ENCODE results near the gene ZNF563. TPM values are rescaled to one million over a fixed set of nuclear protein-coding genes. Genes with fewer than 3 reads are reported as not detected.

Gene ZNF563
- total and polyA plus RNA-seq, 2 of the 8 experiments (the other 6 are each of a cell fraction or from before 2014, with no cell fraction given) = 0.91 to 2.3 TPM

DNA sequence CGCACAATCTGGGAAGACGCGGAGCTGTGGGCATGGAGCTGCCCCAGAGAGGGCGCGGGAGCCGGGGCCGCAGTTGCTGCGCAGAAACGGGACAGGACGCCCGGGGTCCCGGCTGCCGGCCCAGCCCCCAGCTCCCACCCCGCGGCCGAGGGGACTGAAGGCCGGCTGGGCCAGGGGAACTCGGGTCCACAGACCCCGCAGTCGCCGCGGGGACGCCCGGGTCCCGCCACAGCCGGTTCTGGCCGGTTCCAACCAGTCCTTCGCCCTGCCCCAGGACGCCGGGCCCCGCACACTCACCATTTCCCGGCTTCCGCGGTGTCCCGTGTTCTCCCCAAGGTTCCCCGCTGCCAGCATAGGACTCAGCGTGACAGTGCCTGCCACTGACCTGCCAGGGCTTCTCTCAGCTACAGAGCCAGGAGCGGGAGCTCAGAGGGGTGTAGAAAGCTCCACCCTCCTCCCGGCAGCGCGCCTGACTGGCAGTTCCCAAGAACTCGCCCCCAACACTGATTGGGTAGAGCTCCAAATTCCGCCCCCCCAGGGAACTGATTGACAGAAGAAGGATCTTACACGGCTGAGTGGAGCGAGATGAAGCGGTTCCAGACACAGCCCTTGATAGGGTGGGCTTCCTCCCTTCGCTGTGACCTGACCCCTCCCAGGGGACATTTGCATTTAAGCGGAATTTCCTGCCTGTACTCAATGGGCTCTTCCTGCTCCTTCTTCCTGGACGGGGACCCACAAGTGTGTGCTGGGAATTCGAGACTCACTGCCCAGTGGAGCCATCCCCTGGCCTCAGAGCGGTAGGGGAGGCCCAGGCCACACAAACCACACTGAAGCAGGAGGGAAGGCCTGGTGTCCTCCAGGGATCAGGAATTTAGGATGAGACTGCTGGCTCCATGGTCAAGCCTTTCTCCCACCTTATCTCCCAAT is 32.1 kb upstream of the ZNF563 start, which contains the start of gene ZNF442 (continued):
- 0 out of 4 replicates have a peak, but pooled peaks have one; percentile 11 to 31 for TF ChIP-seq SIN3A (conservative IDR thresholded peaks at IDR 0.05 in 1 of 2, IDR thresholded peaks at IDR 0.05 in 1 of 2; ENCODE audit: low read depth in 1 of 2, low read length in 2 of 2)
- TF ChIP-seq ZNF274 (IDR thresholded peaks at IDR 0.05; ENCODE audit: borderline replicate concordance, extremely low read depth, low read length) = no peak
- TF ChIP-seq NRF1 (IDR thresholded peaks at IDR 0.05; ENCODE audit: low read depth, low read length) = no peak
- TF ChIP-seq EZH2 (IDR thresholded peaks at IDR 0.05; ENCODE audit: low read depth, low read length, severe bottlenecking) = no peak
- no peak for TF ChIP-seq JUN (IDR thresholded peaks at IDR 0.05; ENCODE audit: low read depth, low read length)
- peak; percentile 3 for TF ChIP-seq NANOG (IDR thresholded peaks at IDR 0.05; ENCODE audit: insufficient read depth, low read depth, low read length, poor library complexity, severe bottlenecking)
- no peak for TF ChIP-seq FOSL1 (IDR thresholded peaks at IDR 0.05; ENCODE audit: insufficient read depth, low read depth, low read length)
- no peak for TF ChIP-seq CEBPB (IDR thresholded peaks at IDR 0.05; ENCODE audit: low read depth, low read length)
- peak; percentile 20; the same call in 1 of the 2 replicates for TF ChIP-seq SP2 (IDR thresholded peaks at IDR 0.05; ENCODE audit: low read length)
- TF ChIP-seq, protein P1, sequence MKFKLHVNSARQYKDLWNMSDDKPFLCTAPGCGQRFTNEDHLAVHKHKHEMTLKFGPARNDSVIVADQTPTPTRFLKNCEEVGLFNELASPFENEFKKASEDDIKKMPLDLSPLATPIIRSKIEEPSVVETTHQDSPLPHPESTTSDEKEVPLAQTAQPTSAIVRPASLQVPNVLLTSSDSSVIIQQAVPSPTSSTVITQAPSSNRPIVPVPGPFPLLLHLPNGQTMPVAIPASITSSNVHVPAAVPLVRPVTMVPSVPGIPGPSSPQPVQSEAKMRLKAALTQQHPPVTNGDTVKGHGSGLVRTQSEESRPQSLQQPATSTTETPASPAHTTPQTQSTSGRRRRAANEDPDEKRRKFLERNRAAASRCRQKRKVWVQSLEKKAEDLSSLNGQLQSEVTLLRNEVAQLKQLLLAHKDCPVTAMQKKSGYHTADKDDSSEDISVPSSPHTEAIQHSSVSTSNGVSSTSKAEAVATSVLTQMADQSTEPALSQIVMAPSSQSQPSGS (IDR thresholded peaks at IDR 0.05; ENCODE audit: low read length) = no peak
- no peak for TF ChIP-seq SUZ12 (IDR thresholded peaks at IDR 0.05; ENCODE audit: low read length)
- TF ChIP-seq TCF12 (IDR thresholded peaks at IDR 0.05; ENCODE audit: low read depth, low read length) = no peak
- TF ChIP-seq BRCA1 (IDR thresholded peaks at IDR 0.05; ENCODE audit: low read depth, low read length) = no peak
- TF ChIP-seq TBP (IDR thresholded peaks at IDR 0.05; ENCODE audit: low read depth, low read length) = peak; percentile 52
- TF ChIP-seq, protein P2, sequence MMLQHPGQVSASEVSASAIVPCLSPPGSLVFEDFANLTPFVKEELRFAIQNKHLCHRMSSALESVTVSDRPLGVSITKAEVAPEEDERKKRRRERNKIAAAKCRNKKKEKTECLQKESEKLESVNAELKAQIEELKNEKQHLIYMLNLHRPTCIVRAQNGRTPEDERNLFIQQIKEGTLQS (IDR thresholded peaks at IDR 0.05; ENCODE audit: insufficient read depth, low read depth, low read length) = no peak
- TF ChIP-seq YY1 (IDR thresholded peaks at IDR 0.05; ENCODE audit: low read depth, low read length) = no peak
- 0 out of 2 replicates have a peak, but pooled peaks have one; percentile 42 for TF ChIP-seq CHD2 (IDR thresholded peaks at IDR 0.05; ENCODE audit: low read length)
- no peak for TF ChIP-seq RNF2 (IDR thresholded peaks at IDR 0.05; ENCODE audit: borderline replicate concordance, low read depth, low read length, missing control alignments, poor library complexity, severe bottlenecking)
- TF ChIP-seq CBX8 (IDR thresholded peaks at IDR 0.05; ENCODE audit: borderline replicate concordance, low read depth, low read length) = no peak
- TF ChIP-seq PHF8 (conservative IDR thresholded peaks at IDR 0.05; ENCODE audit: low read depth, low read length) = peak; percentile 77
- TF ChIP-seq BACH1 (IDR thresholded peaks at IDR 0.05; ENCODE audit: low read length) = peak; percentile 29; the same call in 1 of the 2 replicates
